PFSK-1 (cell line): ENCODE data around the gene ANXA1.

ENCODE experiments used
- FOXP2 ChIP-seq: optimal IDR thresholded peaks from 2 replicates; pipeline ENCODE3; 2011; ENCODE audit warnings: borderline replicate concordance, control low read depth, inconsistent platforms; ENCODE audit not compliant: insufficient read depth; ENCODE audit errors: extremely low read length, extremely low read depth
- POLR2AphosphoS5 ChIP-seq: IDR thresholded peaks from 2 replicates; pipeline ENCODE4 v1.6.1; 2012; ENCODE audit warnings: low read depth, mild to moderate bottlenecking, control low read depth, low read length, moderate library complexity
- SIN3A ChIP-seq: IDR thresholded peaks from 2 replicates; pipeline ENCODE4 v1.6.1; 2012; ENCODE audit warnings: mild to moderate bottlenecking, low read length, moderate library complexity, borderline replicate concordance; ENCODE audit not compliant: insufficient read depth
- TAF1 ChIP-seq: IDR thresholded peaks from 2 replicates; pipeline ENCODE4 v1.6.1; 2012; ENCODE audit warnings: low read length, control low read depth, borderline replicate concordance; ENCODE audit not compliant: insufficient read depth
- TF ChIP-seq, protein P1 (sequence below), 2 experiments: IDR thresholded peaks; 2 replicates each; pipeline versions ENCODE4 v1.6.1 to v1.8.0; 2011 to 2012; ENCODE audit warnings: low read depth in 2 of 2, low read length in 2 of 2, control low read depth in 1 of 2, inconsistent platforms in 1 of 2, mild to moderate bottlenecking in 1 of 2, moderate library complexity in 1 of 2; ENCODE audit not compliant: insufficient read depth in 1 of 2

The ANXA1 gene

DNA sequence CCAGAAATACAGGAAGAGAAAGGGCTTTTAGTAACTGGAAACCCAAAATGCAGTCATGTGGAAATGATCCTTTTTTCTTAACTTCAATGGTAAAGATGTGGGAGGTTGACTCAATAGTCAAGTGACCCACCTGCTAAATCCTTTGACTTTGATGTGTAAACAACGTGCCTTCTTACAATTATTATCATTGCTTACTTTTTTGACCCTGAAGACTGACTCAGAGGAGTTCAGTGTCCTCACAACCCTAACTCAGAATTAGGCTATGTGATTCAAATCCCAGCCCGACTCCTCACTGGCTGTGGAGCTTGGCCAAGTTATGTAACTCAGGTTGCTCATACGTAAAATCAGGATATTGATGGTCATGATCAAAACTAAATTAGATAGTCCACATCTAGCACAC lies 27.9 kb downstream of the ANXA1 start:
- TF ChIP-seq, protein P1, sequence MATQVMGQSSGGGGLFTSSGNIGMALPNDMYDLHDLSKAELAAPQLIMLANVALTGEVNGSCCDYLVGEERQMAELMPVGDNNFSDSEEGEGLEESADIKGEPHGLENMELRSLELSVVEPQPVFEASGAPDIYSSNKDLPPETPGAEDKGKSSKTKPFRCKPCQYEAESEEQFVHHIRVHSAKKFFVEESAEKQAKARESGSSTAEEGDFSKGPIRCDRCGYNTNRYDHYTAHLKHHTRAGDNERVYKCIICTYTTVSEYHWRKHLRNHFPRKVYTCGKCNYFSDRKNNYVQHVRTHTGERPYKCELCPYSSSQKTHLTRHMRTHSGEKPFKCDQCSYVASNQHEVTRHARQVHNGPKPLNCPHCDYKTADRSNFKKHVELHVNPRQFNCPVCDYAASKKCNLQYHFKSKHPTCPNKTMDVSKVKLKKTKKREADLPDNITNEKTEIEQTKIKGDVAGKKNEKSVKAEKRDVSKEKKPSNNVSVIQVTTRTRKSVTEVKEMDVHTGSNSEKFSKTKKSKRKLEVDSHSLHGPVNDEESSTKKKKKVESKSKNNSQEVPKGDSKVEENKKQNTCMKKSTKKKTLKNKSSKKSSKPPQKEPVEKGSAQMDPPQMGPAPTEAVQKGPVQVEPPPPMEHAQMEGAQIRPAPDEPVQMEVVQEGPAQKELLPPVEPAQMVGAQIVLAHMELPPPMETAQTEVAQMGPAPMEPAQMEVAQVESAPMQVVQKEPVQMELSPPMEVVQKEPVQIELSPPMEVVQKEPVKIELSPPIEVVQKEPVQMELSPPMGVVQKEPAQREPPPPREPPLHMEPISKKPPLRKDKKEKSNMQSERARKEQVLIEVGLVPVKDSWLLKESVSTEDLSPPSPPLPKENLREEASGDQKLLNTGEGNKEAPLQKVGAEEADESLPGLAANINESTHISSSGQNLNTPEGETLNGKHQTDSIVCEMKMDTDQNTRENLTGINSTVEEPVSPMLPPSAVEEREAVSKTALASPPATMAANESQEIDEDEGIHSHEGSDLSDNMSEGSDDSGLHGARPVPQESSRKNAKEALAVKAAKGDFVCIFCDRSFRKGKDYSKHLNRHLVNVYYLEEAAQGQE (IDR thresholded peaks at IDR 0.05; ENCODE audit: insufficient read depth in 1 of 2, low read depth in 2 of 2, low read length in 2 of 2), result no peak
- TF ChIP-seq SIN3A (no peak), POLR2AphosphoS5 (no peak), FOXP2 (no peak), TAF1 (no peak)

- TF ChIP-seq, protein P1 (IDR thresholded peaks at IDR 0.05; ENCODE audit: insufficient read depth in 1 of 2, low read depth in 2 of 2, low read length in 2 of 2), result no peak
- no peak for TF ChIP-seq TAF1
- TF ChIP-seq SIN3A, result no peak
- no peak for TF ChIP-seq POLR2AphosphoS5
- TF ChIP-seq FOXP2, result no peak
Measured at GRCh38 chr9:73180403-73180802, 28.7 kb downstream of the ANXA1 start.

- TF ChIP-seq, protein P1 (IDR thresholded peaks at IDR 0.05; ENCODE audit: insufficient read depth in 1 of 2, low read depth in 2 of 2, low read length in 2 of 2), result no peak
- TF ChIP-seq SIN3A (no peak), FOXP2 (no peak), TAF1 (no peak)
Measured at GRCh38 chr9:73182928-73183327, 31.3 kb downstream of the ANXA1 start.

GRCh38 chr9:73183428-73183827 lies 31.8 kb downstream of the ANXA1 start:
- no peak for TF ChIP-seq TAF1
- TF ChIP-seq SIN3A, result no peak
- no peak for TF ChIP-seq FOXP2
- no peak for TF ChIP-seq POLR2AphosphoS5
- TF ChIP-seq, protein P1 (IDR thresholded peaks at IDR 0.05; ENCODE audit: insufficient read depth in 1 of 2, low read depth in 2 of 2, low read length in 2 of 2), result no peak
